ENCODE data around the gene TMEM9. TPM values are rescaled to one million over a fixed set of nuclear protein-coding genes. Genes with fewer than 3 reads are reported as not detected.

Gene TMEM9
- total RNA-seq, 1 experiment from 2014 or later = 69.7 TPM

- DNase-seq (ENCODE audit: low spot score) = no peak
- TF ChIP-seq EZH2 (IDR thresholded peaks at IDR 0.05; ENCODE audit: borderline replicate concordance, low read depth, low read length, poor library complexity, severe bottlenecking) (no peak), CTCF (conservative IDR thresholded peaks at IDR 0.05; ENCODE audit: low read depth, low read length) (no peak)
- no peaks in the 10 kb centered on the region for H3K27me3 ChIP-seq (replicated peaks; ENCODE audit: insufficient read depth, low read depth, low read length, poor library complexity)
- H3K9me3 ChIP-seq (ENCODE audit: low read depth, low read length, poor library complexity, severe bottlenecking) = no peaks in the 10 kb centered on the region
- intact Hi-C loops (cut with micrococcal nuclease; ENCODE audit: unreplicated experiment) = no loop called here
- H3K4me3 ChIP-seq (ENCODE audit: low read depth, low read length, poor library complexity, severe bottlenecking) = no peak overlapping the region
- CTCF ChIA-PET = no interaction called here
- BruUV-seq (replicated peaks) = no TSS peak
- POLR2A ChIA-PET (ENCODE audit: low non-redundant PET) = no interaction called here
- no peak overlapping the region for H3K27ac ChIP-seq (ENCODE audit: low read depth, low read length, poor library complexity, severe bottlenecking)
- H3K36me3 ChIP-seq (ENCODE audit: insufficient read depth, low read length, poor library complexity, severe bottlenecking) = no peaks in the 10 kb centered on the region
- no peaks in the 10 kb centered on the region for H3K4me1 ChIP-seq (ENCODE audit: insufficient read depth, low read length, poor library complexity, severe bottlenecking)
Measured at GRCh38 chr1:201098992-201099677, 55.1 kb downstream of the TMEM9 start.

GRCh38 chr1:201096977-201097856, 57.1 kb downstream of the TMEM9 start:
- BruUV-seq (replicated peaks) = no TSS peak
- POLR2A ChIA-PET (ENCODE audit: low non-redundant PET) = no interaction called here
- intact Hi-C loops (cut with micrococcal nuclease; ENCODE audit: unreplicated experiment) = no loop called here
- Histone ChIP-seq H3K4me3 (ENCODE audit: low read depth, low read length, poor library complexity, severe bottlenecking) (no peak overlapping the region), H3K27ac (ENCODE audit: low read depth, low read length, poor library complexity, severe bottlenecking) (no peak overlapping the region), H3K4me1 (ENCODE audit: insufficient read depth, low read length, poor library complexity, severe bottlenecking) (no peaks in the 10 kb centered on the region), H3K9me3 (ENCODE audit: low read depth, low read length, poor library complexity, severe bottlenecking) (no peaks in the 10 kb centered on the region), H3K27me3 (replicated peaks; ENCODE audit: insufficient read depth, low read depth, low read length, poor library complexity) (no peaks in the 10 kb centered on the region), H3K36me3 (ENCODE audit: insufficient read depth, low read length, poor library complexity, severe bottlenecking) (no peaks in the 10 kb centered on the region)
- CTCF ChIA-PET = no interaction called here
- no peak for TF ChIP-seq EZH2 (IDR thresholded peaks at IDR 0.05; ENCODE audit: borderline replicate concordance, low read depth, low read length, poor library complexity, severe bottlenecking)
- TF ChIP-seq CTCF (conservative IDR thresholded peaks at IDR 0.05; ENCODE audit: low read depth, low read length) = no peak
- DNase-seq (ENCODE audit: low spot score) = no peak

DNA sequence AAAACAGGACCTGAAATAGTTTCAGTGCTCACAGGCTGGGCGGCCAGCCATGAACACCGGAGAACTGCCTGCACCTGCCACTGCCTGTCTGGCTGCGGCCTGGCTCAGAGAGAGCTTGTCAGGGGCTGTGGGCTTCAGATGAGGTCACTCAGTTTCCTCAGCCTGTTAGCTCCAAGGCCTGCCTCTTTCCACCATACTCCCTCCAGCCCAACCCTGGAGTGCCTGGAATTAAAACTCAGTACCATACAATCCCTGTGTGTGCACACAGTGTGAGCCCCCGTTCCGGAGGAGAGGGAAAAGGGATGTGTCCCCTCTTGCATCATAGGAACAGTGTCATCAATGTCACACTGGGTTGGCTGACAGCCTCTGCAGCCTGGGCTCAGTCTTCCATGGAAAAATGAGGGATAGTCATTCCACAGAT, 58.2 kb downstream of the TMEM9 start:
- Histone ChIP-seq H3K36me3 (ENCODE audit: insufficient read depth, low read length, poor library complexity, severe bottlenecking) (no peaks in the 10 kb centered on the region), H3K9me3 (ENCODE audit: low read depth, low read length, poor library complexity, severe bottlenecking) (no peaks in the 10 kb centered on the region), H3K4me1 (ENCODE audit: insufficient read depth, low read length, poor library complexity, severe bottlenecking) (no peaks in the 10 kb centered on the region), H3K27ac (ENCODE audit: low read depth, low read length, poor library complexity, severe bottlenecking) (no peak overlapping the region), H3K27me3 (replicated peaks; ENCODE audit: insufficient read depth, low read depth, low read length, poor library complexity) (no peaks in the 10 kb centered on the region), H3K4me3 (ENCODE audit: low read depth, low read length, poor library complexity, severe bottlenecking) (no peak overlapping the region)
- BruUV-seq (replicated peaks) = no TSS peak
- CTCF ChIA-PET = no interaction called here
- DNase-seq (ENCODE audit: low spot score) = no peak
- POLR2A ChIA-PET (ENCODE audit: low non-redundant PET) = no interaction called here
- intact Hi-C loops (cut with micrococcal nuclease; ENCODE audit: unreplicated experiment) = no loop called here
- TF ChIP-seq EZH2 (IDR thresholded peaks at IDR 0.05; ENCODE audit: borderline replicate concordance, low read depth, low read length, poor library complexity, severe bottlenecking) (no peak), CTCF (conservative IDR thresholded peaks at IDR 0.05; ENCODE audit: low read depth, low read length) (no peak)

Measured in A673 (cell line).